Measurements from ENCODE around the gene NTPCR.
A peak's percentile ranks its signal among the peaks of the same experiment; 100 is the strongest.
"Not testable (repeated sequence)": the region's sequence is repeated elsewhere in the genome, so short reads cannot be mapped to it uniquely, and the experiment has no call there.

Gene NTPCR

GRCh38 chr1:232987046-232987773 lies 36.8 kb downstream of the NTPCR start:
- DNase-seq, result no peak

GRCh38 chr1:232987774-232988140 lies 37.3 kb downstream of the NTPCR start:
- no peak for DNase-seq

- peak; percentile 63 for DNase-seq
Observed at GRCh38 chr1:232988572-232989040, 38.2 kb downstream of the NTPCR start.

- DNase-seq, result no peak
Observed at GRCh38 chr1:232990176-232991128, 40.0 kb downstream of the NTPCR start.

GRCh38 chr1:232991238-232991637 lies 40.8 kb downstream of the NTPCR start:
- DNase-seq, result no peak

GRCh38 chr1:232992227-232992626 lies 41.8 kb downstream of the NTPCR start:
- DNase-seq, result no peak

- DNase-seq, result no peak
Observed at GRCh38 chr1:232993555-232993954, 43.1 kb downstream of the NTPCR start.

- DNase-seq, result no peak
Observed at GRCh38 chr1:232995189-232995588, 44.8 kb downstream of the NTPCR start.

GRCh38 chr1:232996143-232996542 lies 45.7 kb downstream of the NTPCR start:
- no peak for DNase-seq

GRCh38 chr1:232998138-232998537 lies 47.7 kb downstream of the NTPCR start:
- no peak for DNase-seq

- DNase-seq, result no peak
Observed at GRCh38 chr1:232998646-232999045, 48.2 kb downstream of the NTPCR start.

GRCh38 chr1:232999956-233000625 lies 49.7 kb downstream of the NTPCR start:
- DNase-seq, result no peak

GRCh38 chr1:233003638-233004037 lies 53.2 kb downstream of the NTPCR start:
- DNase-seq, result not testable (repeated sequence)

- DNase-seq, result no peak
Observed at GRCh38 chr1:233004451-233004850, 54.0 kb downstream of the NTPCR start.

- DNase-seq, result no peak
Observed at GRCh38 chr1:233005156-233005555, 54.7 kb downstream of the NTPCR start.

- peak; percentile 47 for DNase-seq
Observed at GRCh38 chr1:233005703-233006102, 55.3 kb downstream of the NTPCR start.

- no peak for DNase-seq
Observed at GRCh38 chr1:233006108-233006507, 55.7 kb downstream of the NTPCR start.

- peak; percentile 48 for DNase-seq
Observed at GRCh38 chr1:233006541-233006973, 56.1 kb downstream of the NTPCR start.

GRCh38 chr1:233010146-233010545 lies 59.7 kb downstream of the NTPCR start:
- DNase-seq, result no peak

- no peak for DNase-seq
Observed at GRCh38 chr1:233012021-233012420, 61.6 kb downstream of the NTPCR start.

- no peak for DNase-seq
Observed at GRCh38 chr1:233015965-233016364, 65.6 kb downstream of the NTPCR start.

GRCh38 chr1:233016798-233017197 lies 66.4 kb downstream of the NTPCR start:
- DNase-seq, result no peak

GRCh38 chr1:233019083-233019482 lies 68.7 kb downstream of the NTPCR start:
- no peak for DNase-seq
